H1 (cell line): ENCODE data around the gene NBEA. TPM values are rescaled to one million over a fixed set of nuclear protein-coding genes. Genes with fewer than 3 reads are reported as not detected.

Experiments
- CTCF ChIA-PET: fragments of 300-600 bp; sonication (Branson Sonifier 250); formaldehyde crosslinking; loops from one replicate; lab custom pipeline; 2021; ENCODE audit not compliant: partially characterized antibody; lab: Charles Lee
- POLR2A ChIA-PET: fragments of 300-600 bp; sonication (Branson Sonifier 250); formaldehyde crosslinking; loops from one replicate; lab custom pipeline; 2021; ENCODE audit warnings: inconsistent platforms; ENCODE audit not compliant: partially characterized antibody; lab: Charles Lee
- DNase-seq, 2 experiments: peaks; one replicate each; pipeline versions ENCODE4 v3.0.0 to v3.0.0-alpha.2; 2010 to 2022; ENCODE audit warnings: low spot score in 2 of 2, low read depth in 1 of 2, mixed read lengths in 1 of 2
- FAIRE-seq: peaks from 2 replicates; lab custom pipeline; 2011; peaks lifted over from hg19 to GRCh38; lab: Jason Lieb, UNC
- H2AFZ ChIP-seq: 2 replicates; pipeline ENCODE4 v1.8.1; 2012; ENCODE audit warnings: low read length, inconsistent platforms
- H2AK5ac ChIP-seq: 2 replicates; pipeline ENCODE4 v1.6.1; 2013; ENCODE audit warnings: low read depth, low read length
- H2BK120ac ChIP-seq: replicated peaks from 2 replicates; pipeline ENCODE3; 2013; ENCODE audit warnings: low read depth, low read length, inconsistent platforms
- H2BK12ac ChIP-seq: 2 replicates; pipeline ENCODE4 v1.6.1; 2013; ENCODE audit warnings: low read depth, low read length
- H2BK15ac ChIP-seq: 2 replicates; pipeline ENCODE4 v1.6.1; 2013; ENCODE audit warnings: low read length
- H2BK20ac ChIP-seq: 2 replicates; pipeline ENCODE4 v1.6.1; 2013; ENCODE audit warnings: low read length
- H2BK5ac ChIP-seq: 2 replicates; pipeline ENCODE4 v1.6.1; 2013; ENCODE audit warnings: low read depth, low read length
- H3K14ac ChIP-seq: 2 replicates; pipeline ENCODE4 v1.6.1; 2013; ENCODE audit warnings: inconsistent platforms; ENCODE audit not compliant: insufficient read length
- H3K18ac ChIP-seq: 2 replicates; pipeline ENCODE4 v1.6.1; 2013; ENCODE audit warnings: low read length; ENCODE audit errors: extremely low read depth
- H3K23ac ChIP-seq: 2 replicates; pipeline ENCODE4 v1.6.1; 2013; ENCODE audit warnings: inconsistent platforms; ENCODE audit not compliant: insufficient read length
- H3K23me2 ChIP-seq: 2 replicates; pipeline ENCODE4 v1.6.1; 2013; ENCODE audit warnings: low read depth, low read length
- H3K27ac ChIP-seq: 2 replicates; pipeline ENCODE4 v1.6.1; 2011; ENCODE audit warnings: low read depth, low read length, inconsistent platforms
- H3K27me3 ChIP-seq, 4 experiments: replicated peaks in 1 of 4; 1 replicate in 1 of 4; 2 replicates in 3 of 4; pipeline versions ENCODE4 v1.6.1 to v1.8.1; 2011 to 2013; ENCODE audit warnings: low read length in 3 of 4, mild to moderate bottlenecking in 3 of 4, inconsistent platforms in 2 of 4, mixed read lengths in 2 of 4, moderate library complexity in 1 of 4; ENCODE audit not compliant: control insufficient read depth in 3 of 4, insufficient read depth in 3 of 4; ENCODE audit errors: extremely low read depth in 1 of 4
- H3K36me3 ChIP-seq, 4 experiments: 2 replicates each; pipeline versions ENCODE4 v1.6.1 to v1.8.1; 2011 to 2013; ENCODE audit warnings: mild to moderate bottlenecking in 4 of 4, low read length in 3 of 4, moderate library complexity in 2 of 4, control low read depth in 1 of 4, inconsistent platforms in 1 of 4; ENCODE audit not compliant: insufficient read depth in 4 of 4, control insufficient read depth in 2 of 4
- H3K4ac ChIP-seq: replicated peaks from 2 replicates; pipeline ENCODE3; 2013; ENCODE audit warnings: low read length, low read depth, mixed read lengths, inconsistent platforms; ENCODE audit not compliant: insufficient read length
- H3K4me1 ChIP-seq, 4 experiments: replicated peaks in 1 of 4; 1 replicate in 1 of 4; 2 replicates in 3 of 4; pipeline versions ENCODE4 v1.6.1 to v1.8.1; 2011 to 2013; ENCODE audit warnings: low read length in 3 of 4, inconsistent platforms in 2 of 4, mixed read lengths in 1 of 4; ENCODE audit not compliant: insufficient read depth in 4 of 4, control insufficient read depth in 3 of 4
- H3K4me2 ChIP-seq, 2 experiments: 2 replicates each; pipeline versions ENCODE4 v1.6.1 to v1.8.1; 2011 to 2013; ENCODE audit warnings: low read depth in 2 of 2, low read length in 2 of 2, control low read depth in 1 of 2, inconsistent platforms in 1 of 2, mild to moderate bottlenecking in 1 of 2; ENCODE audit not compliant: insufficient read depth in 1 of 2
- H3K4me3 ChIP-seq, 4 experiments: fragments of 200-600, 300-600 bp in 1 of 4; sonication (generic), shearing (Covaris generic), sonication (Bioruptor Twin) in 1 of 4; 2 replicates each; pipeline versions ENCODE4 v1.5.1 to v1.8.1; 2011 to 2016; ENCODE audit warnings: low read length in 4 of 4, low read depth in 3 of 4, control low read depth in 2 of 4, inconsistent platforms in 2 of 4, mild to moderate bottlenecking in 2 of 4, mixed read lengths in 1 of 4, moderate library complexity in 1 of 4; ENCODE audit not compliant: insufficient read depth in 2 of 4; ENCODE audit errors: extremely low read depth in 1 of 4
- H3K56ac ChIP-seq: replicated peaks from 2 replicates; pipeline ENCODE3; 2013; ENCODE audit warnings: low read depth, mild to moderate bottlenecking, mixed read lengths, low read length, inconsistent platforms; ENCODE audit not compliant: insufficient read length
- H3K79me1 ChIP-seq: 2 replicates; pipeline ENCODE4 v1.6.1; 2013; ENCODE audit warnings: low read depth, low read length, control low read depth
- H3K79me2 ChIP-seq, 2 experiments: 2 replicates each; pipeline versions ENCODE4 v1.6.1 to v1.8.1; 2012 to 2013; ENCODE audit warnings: low read length in 2 of 2, mild to moderate bottlenecking in 2 of 2, inconsistent platforms in 1 of 2; ENCODE audit not compliant: insufficient read depth in 2 of 2, control insufficient read depth in 1 of 2
- H3K9ac ChIP-seq, 4 experiments: replicated peaks in 1 of 4; 1 replicate in 1 of 4; 2 replicates in 3 of 4; pipeline versions ENCODE4 v1.6.1 to v1.8.1; 2011 to 2013; ENCODE audit warnings: low read depth in 3 of 4, low read length in 3 of 4, control low read depth in 2 of 4, mild to moderate bottlenecking in 2 of 4, moderate library complexity in 2 of 4, inconsistent platforms in 1 of 4; ENCODE audit errors: extremely low read depth in 1 of 4
- H3K9me3 ChIP-seq, 2 experiments: 2 replicates each; pipeline versions ENCODE4 v1.6.1 to v1.8.1; 2012 to 2013; ENCODE audit warnings: mild to moderate bottlenecking in 2 of 2, moderate library complexity in 2 of 2, control low read depth in 1 of 2, inconsistent platforms in 1 of 2, low read depth in 1 of 2, low read length in 1 of 2, mixed read lengths in 1 of 2; ENCODE audit not compliant: insufficient read depth in 2 of 2
- H4K20me1 ChIP-seq, 2 experiments: replicated peaks in 1 of 2; 2 replicates each; pipeline versions ENCODE3 to v1.8.1; 2011 to 2013; ENCODE audit warnings: inconsistent platforms in 2 of 2, low read length in 2 of 2, mild to moderate bottlenecking in 1 of 2; ENCODE audit not compliant: insufficient read depth in 2 of 2, control insufficient read depth in 1 of 2
- H4K5ac ChIP-seq: 2 replicates; pipeline ENCODE4 v1.6.1; 2013; ENCODE audit warnings: low read length, low read depth, mixed read lengths, inconsistent platforms; ENCODE audit not compliant: insufficient read length
- H4K8ac ChIP-seq: 2 replicates; pipeline ENCODE4 v1.8.0; 2013; ENCODE audit warnings: mild to moderate bottlenecking, moderate library complexity, low read length, inconsistent platforms; ENCODE audit not compliant: insufficient read depth; ENCODE audit errors: extremely low read depth
- H4K91ac ChIP-seq: replicated peaks from 2 replicates; pipeline ENCODE3; 2013; ENCODE audit warnings: low read length, mixed read lengths, inconsistent platforms; ENCODE audit not compliant: insufficient read length
- CEBPB ChIP-seq: IDR thresholded peaks from 2 replicates; pipeline ENCODE4 v1.6.1; 2012; ENCODE audit warnings: low read depth, low read length
- KDM1A ChIP-seq: fragments of 200-600, 300-600 bp; sonication (generic); IDR thresholded peaks from 2 replicates; pipeline ENCODE4 v1.7.1; 2016; ENCODE audit warnings: mild to moderate bottlenecking, low read length, borderline replicate concordance
- WGBS, 2 experiments: shearing (Covaris generic) in 1 of 2; methylation state at CpG; one replicate each; pipeline versions ENCODE4 v1.1.6 to v1.1.7; 2013 to 2015; ENCODE audit warnings: low lambda C conversion rate in 2 of 2, mixed read lengths in 2 of 2, inconsistent platforms in 1 of 2, low coverage in 1 of 2, missing lambda C conversion rate in 1 of 2; ENCODE audit not compliant: insufficient replicate concordance in 2 of 2, insufficient coverage in 1 of 2, insufficient read length in 1 of 2; ENCODE audit errors: extremely low coverage in 1 of 2, missing lambda C conversion rate in 1 of 2; 5-methylcytosine and 5-hydroxymethylcytosine counted together
- polyA plus RNA-seq, 7 experiments: library from polyadenylated mRNA; depleted of rRNA in 3 of 7; stranded (reverse) in 5 of 7; unstranded in 2 of 7; fragments of >200 nt in 5 of 7; fragments of 200-250 nt in 2 of 7; gene quantifications; 1 replicate in 5 of 7; 2 replicates in 1 of 7; 4 replicates in 1 of 7; pipeline versions ENCODE4 v1.2.1 to v1.2.3, GENCODE V29; 2011 to 2013; ENCODE audit warnings: missing spikeins in 2 of 7, mixed read lengths in 2 of 7
- total RNA-seq: library from RNA; stranded (reverse); fragmentation: NEBNext Ultra II Directional; extraction: Animal tissue kit (Norgen Biotek cat#: 25700); gene quantifications from 2 replicates; pipeline ENCODE4 v1.2.1, GENCODE V29; 2021

NBEA gene
- total and polyA plus RNA-seq, 2 of the 8 experiments (the other 6 are each of a cell fraction or from before 2014, with no cell fraction given) = 14.2 to 21.5 TPM

DNA sequence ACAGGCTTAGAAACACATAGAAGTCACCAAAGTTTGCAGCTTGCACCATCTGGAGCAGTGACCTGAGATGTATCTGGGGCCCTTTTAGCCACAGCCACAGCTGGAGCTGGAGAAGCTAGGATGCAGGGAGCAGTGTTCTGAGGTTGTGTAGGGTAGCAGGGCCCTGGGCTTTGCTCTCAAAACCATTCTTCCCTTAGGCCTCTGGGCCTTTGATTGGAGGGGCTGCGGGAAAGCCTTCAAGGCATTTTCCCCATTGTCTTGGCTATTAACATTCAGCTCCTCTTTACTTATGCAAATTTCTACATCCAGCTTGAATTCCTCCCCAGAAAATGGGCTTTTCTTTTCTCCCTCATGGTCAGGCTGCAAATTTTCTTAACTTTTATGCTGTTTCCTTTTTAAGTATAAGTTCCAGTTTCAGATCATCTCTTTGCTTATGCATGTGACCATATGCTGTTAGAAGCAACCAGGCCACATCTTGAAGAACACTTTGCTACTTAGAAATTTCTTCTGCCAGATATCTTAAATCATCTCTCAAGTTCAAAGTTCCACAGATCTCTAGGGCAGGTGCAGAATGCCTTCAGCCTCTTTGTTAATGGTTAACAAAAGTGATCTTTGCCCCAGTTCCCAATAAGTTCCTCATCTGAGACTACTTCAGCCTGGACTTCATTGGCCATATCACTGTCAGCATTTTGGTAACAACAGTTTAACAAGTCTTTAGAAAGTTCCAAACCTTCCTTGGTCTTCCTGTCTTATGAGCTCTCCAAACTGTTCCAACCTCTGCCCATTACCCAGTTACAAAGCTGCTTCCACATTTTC, 48.5 kb downstream of the NBEA start:
- CTCF ChIA-PET = no interaction called here
- WGBS, 2 experiments = 79% methylated on average over 1 of the region's 1 CpG; no CpG with 5 or more reads in 1 of the 2 experiments

More for the DNA sequence above, 48.5 kb downstream of the NBEA start:
- Histone ChIP-seq H2BK5ac (no peak overlapping the region), H2BK120ac (no peak overlapping the region), H3K14ac (no peak overlapping the region), H3K36me3 (peaks cover 0 to 25% (median 13%) of the 10 kb centered on the region in 4 experiments; a peak in 4 of 8 replicates), H4K20me1 (no peaks in the 10 kb centered on the region), H2BK15ac (no peak overlapping the region), H2AFZ (no peak overlapping the region), H2BK20ac (no peak overlapping the region), H4K5ac (no peak overlapping the region), H3K9me3 (peaks cover 42% of the 10 kb centered on the region in 2 experiments), H3K9ac (no peak overlapping the region), H2BK12ac (no peak overlapping the region), H3K23me2 (no peaks in the 10 kb centered on the region), H3K79me1 (no peaks in the 10 kb centered on the region; the same call in 1 of the 2 replicates), H3K56ac (no peak overlapping the region), H4K8ac (no peak overlapping the region), H3K4me1 (peaks cover 0 to under 1% (median 0%) of the 10 kb centered on the region in 4 experiments; a peak in 1 of 7 replicates)
- DNase-seq = no peak
- no peak for FAIRE-seq
- TF ChIP-seq CEBPB (no peak), KDM1A (0 out of 2 replicates have a peak, but pooled peaks have one; percentile 9)
- TF ChIP-seq, all 59 proteins: peak for 1
- Histone ChIP-seq H2AK5ac (no peak overlapping the region), H3K23ac (no peak overlapping the region), H3K4ac (no peak overlapping the region), H3K4me3 (no peak overlapping the region), H3K27ac (no peak overlapping the region), H3K27me3 (no peaks in the 10 kb centered on the region), H3K18ac (peak overlapping the region; percentile 6; the same call in 1 of the 2 replicates), H4K91ac (no peak overlapping the region), H3K79me2 (peaks cover 0 to 74% of the 10 kb centered on the region in 2 experiments; a peak in 2 of 4 replicates), H3K4me2 (no peak overlapping the region)
- POLR2A ChIA-PET = no interaction called here
